CD8-positive, alpha-beta memory T cell (primary cell): ENCODE measurements around the gene LRRC3C. TPM values are rescaled to one million over a fixed set of nuclear protein-coding genes. Genes with fewer than 3 reads are reported as not detected.

Experiments
- CTCF ChIA-PET: fragments of 350-600 bp; sonication (Branson Sonifier 250); formaldehyde crosslinking; loops from one replicate; lab custom pipeline; 2021; ENCODE audit warnings: antibody characterized with exemption; lab: Charles Lee
- POLR2A ChIA-PET: fragments of 350-600 bp; sonication (Branson Sonifier 250); formaldehyde crosslinking; loops from one replicate; lab custom pipeline; 2021; ENCODE audit warnings: antibody characterized with exemption; lab: Charles Lee
- DNase-seq, 5 donors: peaks; one replicate each; pipeline versions ENCODE4 v3.0.0 to v3.0.0-alpha.2; 2020 to 2022; ENCODE audit warnings: mixed read lengths in 1 of 5
- H3K27ac ChIP-seq: one replicate; pipeline ENCODE4 v1.7.0; 2013; ENCODE audit warnings: low read depth, mild to moderate bottlenecking, low read length, moderate library complexity
- H3K27me3 ChIP-seq: 2 replicates; pipeline ENCODE4 v1.7.0; 2013; ENCODE audit warnings: low read length, mild to moderate bottlenecking; ENCODE audit not compliant: insufficient read depth, poor library complexity, severe bottlenecking
- H3K36me3 ChIP-seq: 2 replicates; pipeline ENCODE4 v1.7.0; 2013; ENCODE audit warnings: mild to moderate bottlenecking, low read length, moderate library complexity; ENCODE audit not compliant: insufficient read depth
- H3K4me1 ChIP-seq: 2 replicates; pipeline ENCODE4 v1.7.0; 2013; ENCODE audit warnings: mild to moderate bottlenecking, low read length, moderate library complexity; ENCODE audit not compliant: insufficient read depth
- H3K4me3 ChIP-seq: 2 replicates; pipeline ENCODE4 v1.7.0; 2013; ENCODE audit warnings: mild to moderate bottlenecking, low read length
- H3K9me3 ChIP-seq: 2 replicates; pipeline ENCODE4 v1.7.0; 2013; ENCODE audit warnings: mild to moderate bottlenecking, low read length
- H3K27ac Mint-ChIP-seq, 8 donors: one replicate each; pipeline ENCODE4 v1.8.0; 2020 to 2021; ENCODE audit warnings: mixed read lengths in 8 of 8, mild to moderate bottlenecking in 6 of 8, inconsistent platforms in 3 of 8, moderate library complexity in 3 of 8
- H3K27me3 Mint-ChIP-seq, 2 donors: one replicate each; pipeline ENCODE4 v1.8.0; 2020 to 2021; ENCODE audit warnings: mixed read lengths in 2 of 2, mild to moderate bottlenecking in 1 of 2, moderate library complexity in 1 of 2
- H3K36me3 Mint-ChIP-seq, 3 donors: one replicate each; pipeline ENCODE4 v1.8.0; 2020 to 2021; ENCODE audit warnings: mixed read lengths in 3 of 3, inconsistent platforms in 1 of 3, mild to moderate bottlenecking in 1 of 3
- H3K4me1 Mint-ChIP-seq, 3 donors: one replicate each; pipeline ENCODE4 v1.8.0; 2020 to 2021; ENCODE audit warnings: mixed read lengths in 3 of 3, inconsistent platforms in 1 of 3, mild to moderate bottlenecking in 1 of 3
- H3K4me3 Mint-ChIP-seq, 7 donors: one replicate each; pipeline ENCODE4 v1.8.0; 2020 to 2021; ENCODE audit warnings: mixed read lengths in 7 of 7, mild to moderate bottlenecking in 6 of 7, moderate library complexity in 4 of 7, inconsistent platforms in 2 of 7
- H3K9me3 Mint-ChIP-seq, 5 donors: one replicate each; pipeline ENCODE4 v1.8.0; 2020 to 2022; ENCODE audit warnings: mixed read lengths in 5 of 5, mild to moderate bottlenecking in 3 of 5, moderate library complexity in 2 of 5, inconsistent platforms in 1 of 5
- polyA plus RNA-seq: library from polyadenylated mRNA; unstranded; fragments of 300-500 nt; fragmentation: Illumina TruSeq; gene quantifications from one replicate; pipeline ENCODE4 v1.2.3, GENCODE V29; 2021
- total RNA-seq, 2 experiments: library from RNA; stranded (reverse); gene quantifications; one replicate each; pipeline ENCODE4 v1.2.3, GENCODE V29; 2021

The LRRC3C gene
- total and polyA plus RNA-seq, 3 experiments from 2014 or later = not detected

DNA sequence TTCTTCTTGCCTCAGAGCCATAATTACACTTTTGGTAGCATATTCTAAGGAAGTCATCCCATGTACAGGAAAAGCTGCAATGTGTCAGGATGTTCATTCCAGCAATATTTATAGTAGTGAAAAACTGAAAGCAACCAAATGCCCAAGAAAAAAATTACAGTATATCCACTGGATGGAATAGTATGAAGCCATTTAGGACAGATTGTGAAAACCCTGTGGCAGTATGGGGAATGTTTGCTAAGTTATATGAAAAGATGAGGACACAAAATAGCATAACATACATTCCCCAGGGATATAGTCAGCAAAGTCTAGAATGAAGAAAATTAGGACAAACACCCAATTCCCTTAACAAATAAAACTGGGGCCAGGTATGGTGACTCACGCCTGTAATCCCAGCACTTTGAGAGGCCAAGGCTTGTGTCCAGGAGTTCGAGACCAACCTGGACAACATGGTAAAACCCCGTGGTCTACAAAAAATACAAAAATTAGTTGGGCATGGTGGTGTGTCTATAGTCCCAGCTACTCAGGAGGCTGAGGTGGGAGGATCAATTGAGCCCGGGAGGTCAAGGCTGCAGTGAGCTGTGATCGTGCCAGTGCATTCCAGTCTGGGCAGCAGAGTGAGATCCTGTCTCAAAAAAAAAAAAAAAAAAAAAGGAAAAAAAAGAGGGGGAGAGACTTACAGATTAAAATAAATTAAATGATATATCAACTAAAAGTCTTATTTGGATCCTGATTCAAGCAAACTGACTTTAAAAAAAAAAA, 2.3 kb downstream of the LRRC3C start:
- CTCF ChIA-PET = interaction anchor here (0.7 kb wide), 1 partner anchor 308 kb away, joined by 4 read pairs; no protein-coding TSS in a partner anchor
- POLR2A ChIA-PET = no interaction called here
- peaks cover 0 to 16% (median 0%) of the 10 kb centered on the region in 3 donors for H3K36me3 Mint-ChIP-seq

DNA sequence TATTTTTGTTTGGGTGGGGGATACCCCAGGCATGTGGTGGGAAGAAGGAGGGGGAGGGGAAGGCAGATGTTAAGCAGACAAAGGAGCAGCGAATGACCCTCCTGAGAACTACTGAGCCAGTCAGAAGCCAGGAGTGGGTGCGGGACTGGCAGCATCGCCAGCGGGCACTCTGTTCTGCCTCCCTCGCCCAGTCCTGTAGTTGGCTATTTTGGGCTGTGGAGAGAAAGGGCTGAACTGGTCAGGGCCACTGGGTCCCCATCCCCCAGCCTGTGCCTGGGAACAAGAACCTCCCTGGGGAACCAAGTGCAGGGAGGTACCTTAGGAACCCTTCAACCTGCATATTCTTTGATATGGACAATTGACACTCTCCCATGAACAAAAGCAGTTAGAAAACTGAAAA, 6.4 kb downstream of the LRRC3C start:
- H3K4me3 Mint-ChIP-seq = no peak overlapping the region
- H3K9me3 Mint-ChIP-seq = no peaks in the 10 kb centered on the region
- H3K27me3 Mint-ChIP-seq = no peaks in the 10 kb centered on the region
- no peak for DNase-seq
- Histone ChIP-seq H3K4me1 (no peaks in the 10 kb centered on the region), H3K27ac (no peak overlapping the region), H3K9me3 (no peaks in the 10 kb centered on the region), H3K36me3 (no peaks in the 10 kb centered on the region), H3K4me3 (no peak overlapping the region), H3K27me3 (no peaks in the 10 kb centered on the region)
- H3K4me1 Mint-ChIP-seq = no peaks in the 10 kb centered on the region
- POLR2A ChIA-PET = no interaction called here
- CTCF ChIA-PET = no interaction called here
- H3K27ac Mint-ChIP-seq = no peak overlapping the region
- H3K36me3 Mint-ChIP-seq = peaks cover 0 to 2% (median 0%) of the 10 kb centered on the region in 3 donors

More for the DNA sequence above, 2.3 kb downstream of the LRRC3C start:
- Histone ChIP-seq H3K36me3 (no peaks in the 10 kb centered on the region), H3K27me3 (no peaks in the 10 kb centered on the region), H3K4me3 (no peak overlapping the region), H3K27ac (no peak overlapping the region), H3K4me1 (peaks cover 21% of the 10 kb centered on the region), H3K9me3 (no peaks in the 10 kb centered on the region)
- H3K27ac Mint-ChIP-seq = peak overlapping the region in 2 of 8 donors; percentile 25 to 64
- H3K27me3 Mint-ChIP-seq = no peaks in the 10 kb centered on the region
- no peak for DNase-seq
- H3K4me1 Mint-ChIP-seq = peaks cover 21 to 31% (median 23%) of the 10 kb centered on the region in 3 donors
- no peaks in the 10 kb centered on the region for H3K9me3 Mint-ChIP-seq
- H3K4me3 Mint-ChIP-seq = peak overlapping the region in 2 of 7 donors; percentile 13 to 77

DNA sequence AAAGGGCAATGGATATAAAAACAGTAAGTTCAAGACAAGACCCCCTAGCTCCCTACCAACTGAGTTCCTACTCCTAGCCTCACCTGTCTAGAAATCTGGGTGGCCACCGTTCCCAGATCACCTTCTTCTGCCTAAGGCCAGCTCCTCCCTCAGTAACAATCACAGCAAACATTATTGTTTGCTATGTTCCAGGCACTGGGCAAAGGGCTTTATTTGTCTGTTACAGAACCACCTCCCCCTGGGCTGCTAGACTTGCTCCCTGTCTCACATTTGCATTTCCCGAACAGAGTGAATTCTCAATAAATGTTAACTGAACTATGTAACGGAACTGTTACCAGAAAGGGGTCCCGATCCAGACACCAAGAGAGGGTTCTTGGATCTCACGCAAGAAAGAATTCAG, 6.8 kb downstream of the LRRC3C start:
- Histone ChIP-seq H3K4me3 (no peak overlapping the region), H3K27me3 (no peaks in the 10 kb centered on the region), H3K9me3 (no peaks in the 10 kb centered on the region), H3K36me3 (no peaks in the 10 kb centered on the region), H3K4me1 (peaks cover 3% of the 10 kb centered on the region), H3K27ac (no peak overlapping the region)
- no peak overlapping the region for H3K4me3 Mint-ChIP-seq
- peaks cover 0 to 2% (median 0%) of the 10 kb centered on the region in 3 donors for H3K36me3 Mint-ChIP-seq
- ChIA-PET CTCF (no interaction called here), POLR2A (no interaction called here)
- peaks cover 0 to 4% (median 2%) of the 10 kb centered on the region in 3 donors for H3K4me1 Mint-ChIP-seq
- no peak for DNase-seq
- H3K27ac Mint-ChIP-seq = no peak overlapping the region
- no peaks in the 10 kb centered on the region for H3K9me3 Mint-ChIP-seq
- no peaks in the 10 kb centered on the region for H3K27me3 Mint-ChIP-seq

DNA sequence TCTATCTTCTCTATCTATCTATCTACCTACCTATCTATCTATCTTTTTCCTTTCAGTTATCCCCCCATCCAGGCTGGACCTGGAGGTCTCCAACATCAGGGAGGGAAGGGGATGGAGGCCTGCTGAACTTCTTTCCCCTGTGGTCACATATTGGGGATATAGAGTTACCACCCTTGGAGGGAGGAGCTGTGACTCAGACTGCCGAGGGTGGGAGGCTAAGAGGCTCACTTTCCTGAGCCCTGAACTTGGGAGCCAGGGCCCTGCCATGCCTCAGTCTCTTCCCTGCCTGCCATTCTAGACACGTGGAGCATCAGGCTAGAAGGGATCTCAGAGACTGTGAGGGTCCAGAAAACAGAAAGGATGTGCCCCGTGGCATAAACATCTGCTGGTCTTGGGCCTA, 8.4 kb downstream of the LRRC3C start:
- Mint-ChIP-seq H3K36me3 (peaks cover 0 to 2% (median 0%) of the 10 kb centered on the region in 3 donors), H3K4me3 (peak overlapping the region in 1 of 7 donors; percentile 24), H3K27me3 (peaks cover 0 to 2% of the 10 kb centered on the region in 2 donors), H3K9me3 (no peaks in the 10 kb centered on the region), H3K27ac (peak overlapping the region in 1 of 8 donors; percentile 68), H3K4me1 (peaks cover 5 to 16% (median 11%) of the 10 kb centered on the region in 3 donors)
- Histone ChIP-seq H3K4me1 (peaks cover 9% of the 10 kb centered on the region), H3K36me3 (no peaks in the 10 kb centered on the region), H3K27ac (no peak overlapping the region), H3K4me3 (no peak overlapping the region), H3K9me3 (no peaks in the 10 kb centered on the region), H3K27me3 (no peaks in the 10 kb centered on the region)
- no peak for DNase-seq
- POLR2A ChIA-PET = no interaction called here
- CTCF ChIA-PET = no interaction called here

DNA sequence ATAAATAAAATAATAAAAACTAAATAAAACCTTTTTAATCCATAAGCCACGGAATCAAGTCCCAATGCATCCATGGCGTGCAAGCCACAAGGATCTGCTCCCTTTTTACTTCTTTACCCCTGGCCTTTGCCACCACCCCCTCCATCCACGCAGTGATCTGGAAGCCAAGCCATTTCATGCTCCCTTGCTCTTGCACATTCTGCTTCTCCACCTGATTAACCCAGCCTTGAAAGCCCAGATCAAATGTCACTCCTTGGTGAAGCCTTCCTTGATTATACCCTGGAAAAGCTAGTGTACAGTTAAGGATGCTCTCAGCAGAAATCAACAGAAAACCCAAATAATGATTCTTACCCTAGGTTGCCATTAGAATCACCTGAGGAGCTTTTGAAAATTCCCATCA, 9.9 kb downstream of the LRRC3C start:
- Histone ChIP-seq H3K4me1 (peaks cover 9% of the 10 kb centered on the region), H3K27ac (no peak overlapping the region), H3K4me3 (no peak overlapping the region), H3K27me3 (no peaks in the 10 kb centered on the region), H3K9me3 (no peaks in the 10 kb centered on the region), H3K36me3 (no peaks in the 10 kb centered on the region)
- Mint-ChIP-seq H3K9me3 (no peaks in the 10 kb centered on the region), H3K4me3 (no peak overlapping the region), H3K27me3 (peaks cover 0 to 2% of the 10 kb centered on the region in 2 donors), H3K4me1 (peaks cover 5 to 16% (median 11%) of the 10 kb centered on the region in 3 donors), H3K27ac (no peak overlapping the region), H3K36me3 (peaks cover 0 to 2% (median 0%) of the 10 kb centered on the region in 3 donors)
- ChIA-PET CTCF (interaction anchor here (1.7 to 1.8 kb wide), 2 partner anchors 13 to 22 kb away, joined by 3 to 5 read pairs; no protein-coding TSS in a partner anchor), POLR2A (no interaction called here)
- no peak for DNase-seq

DNA sequence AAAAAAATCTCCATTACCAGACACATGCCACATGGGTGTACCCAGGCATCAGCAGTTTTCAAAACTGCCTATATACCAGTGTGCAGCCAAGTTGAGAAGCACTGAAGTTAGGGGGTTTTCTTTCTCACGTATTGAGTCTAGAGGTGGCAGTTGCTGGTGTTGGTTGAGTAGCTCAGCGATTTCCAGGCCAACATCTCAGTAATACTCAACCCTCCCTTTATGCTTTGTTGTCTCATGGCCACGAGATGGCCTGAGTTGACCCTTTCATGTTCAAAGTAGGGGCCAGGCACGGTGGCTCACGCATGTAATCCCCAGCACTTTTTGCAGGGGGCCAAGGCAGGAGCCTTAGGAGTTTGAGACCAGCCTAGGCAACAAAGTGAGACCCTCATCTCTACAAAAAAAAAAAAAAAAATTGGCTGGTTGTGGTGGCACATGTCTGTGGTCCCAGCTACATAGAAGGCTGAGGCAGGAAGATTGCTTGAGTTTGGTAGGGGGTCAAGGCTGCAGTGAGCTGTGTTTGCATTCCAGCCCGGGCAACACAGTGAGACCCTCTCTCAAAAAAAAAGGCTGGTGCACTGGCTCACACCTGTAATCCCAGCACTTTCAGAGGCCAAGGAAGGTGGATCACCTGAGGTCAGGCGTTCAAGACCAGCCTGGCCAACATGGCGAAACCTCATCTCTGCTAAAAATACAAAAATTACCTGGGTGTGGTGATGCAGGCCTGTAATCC, 10.8 kb downstream of the LRRC3C start:
- H3K36me3 ChIP-seq = no peaks in the 10 kb centered on the region
- Mint-ChIP-seq H3K27ac (no peak overlapping the region), H3K27me3 (peaks cover 0 to 2% of the 10 kb centered on the region in 2 donors), H3K9me3 (no peaks in the 10 kb centered on the region), H3K4me3 (no peak overlapping the region), H3K4me1 (peaks cover 5 to 16% (median 11%) of the 10 kb centered on the region in 3 donors), H3K36me3 (peaks cover 0 to 2% (median 0%) of the 10 kb centered on the region in 3 donors)
- CTCF ChIA-PET = interaction anchor here (1.7 to 1.8 kb wide), 2 partner anchors 12 to 21 kb away, joined by 3 to 5 read pairs; no protein-coding TSS in a partner anchor
- H3K27me3 ChIP-seq = no peaks in the 10 kb centered on the region
- no peaks in the 10 kb centered on the region for H3K9me3 ChIP-seq
- H3K4me3 ChIP-seq = no peak overlapping the region
- H3K27ac ChIP-seq = no peak overlapping the region
- peaks cover 9% of the 10 kb centered on the region for H3K4me1 ChIP-seq
- POLR2A ChIA-PET = no interaction called here
- no peak for DNase-seq

DNA sequence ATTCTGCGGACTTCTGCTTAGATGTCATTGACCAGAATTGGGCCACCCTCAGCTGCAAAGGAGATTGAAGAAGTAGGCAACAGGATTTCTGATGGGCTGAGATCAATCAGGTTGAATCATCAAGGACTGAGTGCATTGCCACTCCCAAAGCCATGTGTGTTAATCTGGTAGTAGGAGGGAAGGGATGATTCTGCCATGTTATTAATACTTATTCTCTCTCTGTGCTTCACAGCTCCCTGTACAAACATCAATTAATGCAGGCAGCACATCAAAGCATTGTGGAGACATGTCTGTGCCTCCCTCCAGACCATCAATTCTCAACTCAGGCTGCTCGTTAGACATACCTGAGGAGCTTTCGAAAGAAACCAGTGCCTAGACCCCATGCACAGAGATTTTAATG, 11.6 kb downstream of the LRRC3C start:
- Mint-ChIP-seq H3K36me3 (peaks cover 0 to 2% (median 0%) of the 10 kb centered on the region in 3 donors), H3K9me3 (no peaks in the 10 kb centered on the region), H3K27me3 (peaks cover 0 to 4% of the 10 kb centered on the region in 2 donors), H3K4me3 (no peak overlapping the region), H3K27ac (peak overlapping the region in 3 of 8 donors; percentile 29 to 87 (median 77)), H3K4me1 (peaks cover 5 to 16% (median 11%) of the 10 kb centered on the region in 3 donors)
- H3K4me1 ChIP-seq = peaks cover 9% of the 10 kb centered on the region
- DNase-seq = no peak
- H3K9me3 ChIP-seq = no peaks in the 10 kb centered on the region
- no peaks in the 10 kb centered on the region for H3K36me3 ChIP-seq
- H3K27ac ChIP-seq = no peak overlapping the region
- POLR2A ChIA-PET = no interaction called here
- H3K27me3 ChIP-seq = no peaks in the 10 kb centered on the region
- CTCF ChIA-PET = interaction anchor here (1.1 to 1.7 kb wide), 2 partner anchors 12 to 42 kb away, joined by 3 read pairs; partner anchors contain the start of gene PSMD3
- no peak overlapping the region for H3K4me3 ChIP-seq
